Germinal center (tissue), 1 donor: ENCODE results near the gene TRIM3.

Source experiments
- DNase-seq: peaks from one replicate; pipeline ENCODE4 v3.0.0; 2012; ENCODE audit warnings: mixed read lengths, low spot score

The TRIM3 gene

GRCh38 chr11:6401464-6401863 is 72.3 kb downstream of the TRIM3 start:
- no peak for DNase-seq

- DNase-seq = no peak
Measured at GRCh38 chr11:6400431-6401345, 73.1 kb downstream of the TRIM3 start.
